MM.1S (cell line): Measurements from ENCODE around the gene ABCG4.

ENCODE experiments used
- DNase-seq: peaks from one replicate; pipeline ENCODE4 v3.0.0-alpha.2; 2015
- H2AFZ ChIP-seq: fragments of 300-600 bp; sonication (generic); 2 replicates; pipeline ENCODE4 v1.6.0; 2016; ENCODE audit warnings: antibody characterized with exemption, low read length
- H3F3A ChIP-seq: fragments of 300-600 bp; sonication (generic); 2 replicates; pipeline ENCODE4 v1.6.1; 2016; ENCODE audit warnings: mild to moderate bottlenecking, antibody characterized with exemption, low read length, moderate library complexity, mixed read lengths; ENCODE audit not compliant: insufficient read depth
- H3K27ac ChIP-seq: fragments of 300-600 bp; sonication (generic); 2 replicates; pipeline ENCODE4 v1.5.1; 2016; ENCODE audit warnings: mild to moderate bottlenecking, low read length
- H3K27me3 ChIP-seq: fragments of 300-600 bp; sonication (generic); replicated peaks from 2 replicates; pipeline ENCODE4 v1.6.0; 2016; ENCODE audit warnings: low read length; ENCODE audit not compliant: insufficient read depth
- H3K36me3 ChIP-seq: fragments of 300-600 bp; sonication (generic); replicated peaks from 2 replicates; pipeline ENCODE4 v1.6.1; 2016; ENCODE audit warnings: mild to moderate bottlenecking, low read length, mixed read lengths; ENCODE audit not compliant: insufficient read depth
- H3K4me1 ChIP-seq: fragments of 300-600 bp; sonication (generic); 2 replicates; pipeline ENCODE4 v1.6.1; 2016; ENCODE audit warnings: low read length, mixed read lengths
- H3K4me2 ChIP-seq: fragments of 300-600 bp; sonication (generic); 2 replicates; pipeline ENCODE4 v1.6.0; 2016; ENCODE audit warnings: low read depth, low read length
- H3K4me3 ChIP-seq: fragments of 300-600 bp; sonication (generic); 2 replicates; pipeline ENCODE4 v1.5.1; 2016; ENCODE audit warnings: low read length, mixed read lengths
- H3K79me2 ChIP-seq: fragments of 300-600 bp; sonication (generic); 2 replicates; pipeline ENCODE4 v1.6.1; 2016; ENCODE audit warnings: mixed run types, low read length, mixed read lengths
- H3K9ac ChIP-seq: fragments of 300-600 bp; sonication (generic); 2 replicates; pipeline ENCODE4 v1.6.1; 2016; ENCODE audit warnings: low read length, mixed read lengths
- H3K9me2 ChIP-seq: fragments of 300-600 bp; sonication (generic); replicated peaks from 2 replicates; pipeline ENCODE4 v1.6.1; 2016; ENCODE audit warnings: mild to moderate bottlenecking, low read length, mixed read lengths; ENCODE audit not compliant: insufficient read depth
- H3K9me3 ChIP-seq: fragments of 300-600 bp; sonication (generic); replicated peaks from 2 replicates; pipeline ENCODE4 v1.6.1; 2016; ENCODE audit warnings: mild to moderate bottlenecking, low read length, mixed read lengths; ENCODE audit not compliant: insufficient read depth
- H4K20me1 ChIP-seq: fragments of 300-600 bp; sonication (generic); 2 replicates; pipeline ENCODE4 v1.6.1; 2016; ENCODE audit warnings: mild to moderate bottlenecking, low read length, moderate library complexity, mixed read lengths; ENCODE audit not compliant: insufficient read depth
- EZH2 ChIP-seq: fragments of 300-600 bp; sonication (generic); optimal IDR thresholded peaks from 2 replicates; pipeline ENCODE3; 2017; ENCODE audit warnings: low read depth, mild to moderate bottlenecking, antibody characterized with exemption, low read length, mixed read lengths
- EZH2phosphoT487 ChIP-seq: fragments of 300-600 bp; sonication (generic); IDR thresholded peaks from 2 replicates; pipeline ENCODE4 v1.6.1; 2018; ENCODE audit warnings: antibody characterized with exemption, low read length
- TF ChIP-seq, protein P1 (sequence below): fragments of 300-600 bp; sonication (generic); IDR thresholded peaks from 2 replicates; pipeline ENCODE4 v1.5.1; 2016; ENCODE audit warnings: antibody characterized with exemption, low read length, mixed read lengths

Gene ABCG4

GRCh38 chr11:119113716-119114115 is 35.1 kb upstream of the ABCG4 start:
- no peak for TF ChIP-seq EZH2phosphoT487
- TF ChIP-seq, protein P1, sequence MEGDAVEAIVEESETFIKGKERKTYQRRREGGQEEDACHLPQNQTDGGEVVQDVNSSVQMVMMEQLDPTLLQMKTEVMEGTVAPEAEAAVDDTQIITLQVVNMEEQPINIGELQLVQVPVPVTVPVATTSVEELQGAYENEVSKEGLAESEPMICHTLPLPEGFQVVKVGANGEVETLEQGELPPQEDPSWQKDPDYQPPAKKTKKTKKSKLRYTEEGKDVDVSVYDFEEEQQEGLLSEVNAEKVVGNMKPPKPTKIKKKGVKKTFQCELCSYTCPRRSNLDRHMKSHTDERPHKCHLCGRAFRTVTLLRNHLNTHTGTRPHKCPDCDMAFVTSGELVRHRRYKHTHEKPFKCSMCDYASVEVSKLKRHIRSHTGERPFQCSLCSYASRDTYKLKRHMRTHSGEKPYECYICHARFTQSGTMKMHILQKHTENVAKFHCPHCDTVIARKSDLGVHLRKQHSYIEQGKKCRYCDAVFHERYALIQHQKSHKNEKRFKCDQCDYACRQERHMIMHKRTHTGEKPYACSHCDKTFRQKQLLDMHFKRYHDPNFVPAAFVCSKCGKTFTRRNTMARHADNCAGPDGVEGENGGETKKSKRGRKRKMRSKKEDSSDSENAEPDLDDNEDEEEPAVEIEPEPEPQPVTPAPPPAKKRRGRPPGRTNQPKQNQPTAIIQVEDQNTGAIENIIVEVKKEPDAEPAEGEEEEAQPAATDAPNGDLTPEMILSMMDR = no peak
- no peak for TF ChIP-seq EZH2
- Histone ChIP-seq H3F3A (0 out of 2 replicates have a peak, but pooled peaks cover 5% of the 10 kb centered on the region), H3K79me2 (peaks cover 23% of the 10 kb centered on the region), H3K4me2 (no peak overlapping the region), H3K27ac (no peak overlapping the region), H3K4me1 (peaks cover 6% of the 10 kb centered on the region), H4K20me1 (no peaks in the 10 kb centered on the region), H2AFZ (no peak overlapping the region), H3K27me3 (no peaks in the 10 kb centered on the region), H3K4me3 (no peak overlapping the region), H3K9me3 (no peaks in the 10 kb centered on the region), H3K36me3 (peaks cover 9% of the 10 kb centered on the region; the same call in 1 of the 2 replicates), H3K9me2 (no peaks in the 10 kb centered on the region), H3K9ac (no peak overlapping the region)
- no peak for DNase-seq

DNA sequence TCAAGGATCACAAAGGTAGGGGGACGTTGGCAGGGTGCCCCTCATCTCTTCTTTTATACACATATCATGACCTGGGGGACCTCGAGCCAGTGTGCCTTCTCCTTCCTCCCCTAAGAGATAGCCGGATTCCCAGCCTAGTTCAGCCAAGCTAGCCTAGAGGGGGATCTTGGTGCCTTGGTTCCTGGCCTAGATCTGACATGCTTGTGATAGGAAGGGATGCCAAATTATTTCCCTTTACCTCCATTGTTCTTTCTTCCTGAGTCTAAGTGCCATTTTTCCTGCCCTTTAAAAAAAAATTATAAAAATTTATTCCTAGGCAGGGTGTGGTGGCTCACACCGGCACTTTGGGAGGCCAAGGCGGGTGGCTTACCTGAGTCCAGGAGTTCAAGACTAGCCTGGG is 34.5 kb upstream of the ABCG4 start:
- no peaks in the 10 kb centered on the region for H3K27me3 ChIP-seq
- no peaks in the 10 kb centered on the region for H3K9me2 ChIP-seq
- 0 out of 2 replicates have a peak, but pooled peaks cover 5% of the 10 kb centered on the region for H3F3A ChIP-seq
- H3K4me2 ChIP-seq = no peak overlapping the region
- no peak overlapping the region for H3K9ac ChIP-seq
- TF ChIP-seq EZH2 (no peak), EZH2phosphoT487 (no peak)
- TF ChIP-seq, protein P1 = no peak
- H3K9me3 ChIP-seq = no peaks in the 10 kb centered on the region
- no peak overlapping the region for H3K27ac ChIP-seq
- H3K4me3 ChIP-seq = no peak overlapping the region
- H3K4me1 ChIP-seq = no peaks in the 10 kb centered on the region
- H3K79me2 ChIP-seq = peaks cover 17% of the 10 kb centered on the region
- H2AFZ ChIP-seq = no peak overlapping the region
- DNase-seq = no peak
- H3K36me3 ChIP-seq = peaks cover 9% of the 10 kb centered on the region; the same call in 1 of the 2 replicates
- no peaks in the 10 kb centered on the region for H4K20me1 ChIP-seq

DNA sequence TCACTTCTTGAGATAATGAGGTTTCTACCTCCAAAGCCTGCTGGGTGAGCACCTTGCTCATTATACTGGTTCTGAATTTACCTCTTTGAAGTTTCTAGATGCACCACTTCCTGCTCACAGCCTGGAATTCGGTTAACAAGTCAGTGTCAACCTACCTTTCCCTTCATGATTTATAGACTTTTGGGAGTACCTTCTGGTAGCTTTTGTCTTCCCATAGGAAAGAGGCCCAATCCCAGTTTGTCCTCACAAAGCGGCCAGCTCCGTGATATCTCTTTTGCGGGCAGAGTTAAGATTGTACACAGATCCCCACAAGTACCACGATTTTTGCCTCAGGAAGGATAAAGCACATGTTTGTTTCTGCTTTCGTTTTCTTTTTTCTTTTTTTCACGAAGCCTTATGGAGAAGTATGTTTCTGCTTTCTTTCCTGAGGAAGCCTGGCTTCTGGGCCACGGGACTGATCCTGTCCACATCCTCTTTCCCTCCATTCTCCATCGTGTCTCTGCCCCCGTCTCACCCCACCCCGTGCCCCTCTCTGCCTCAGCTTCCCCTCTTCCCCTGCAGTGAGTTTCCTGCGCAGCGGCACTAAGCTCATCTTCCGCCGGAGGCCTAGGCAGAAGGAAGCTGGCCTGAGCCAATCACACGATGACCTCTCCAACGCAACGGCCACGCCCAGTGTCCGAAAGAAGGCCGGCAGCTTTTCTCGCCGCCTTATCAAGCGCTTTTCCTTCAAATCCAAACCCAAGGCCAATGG is 33.2 kb upstream of the ABCG4 start:
- TF ChIP-seq, protein P1 = no peak
- TF ChIP-seq EZH2 (no peak), EZH2phosphoT487 (no peak)
- H3K27ac ChIP-seq = no peak overlapping the region
- H4K20me1 ChIP-seq = no peaks in the 10 kb centered on the region
- H3K4me3 ChIP-seq = no peak overlapping the region
- peaks cover 9% of the 10 kb centered on the region; the same call in 1 of the 2 replicates for H3K36me3 ChIP-seq
- H3K9me2 ChIP-seq = no peaks in the 10 kb centered on the region
- no peak for DNase-seq
- H3K4me1 ChIP-seq = peaks cover 5% of the 10 kb centered on the region; the same call in 1 of the 2 replicates
- peaks cover 10% of the 10 kb centered on the region; the same call in 1 of the 2 replicates for H3F3A ChIP-seq
- H2AFZ ChIP-seq = no peak overlapping the region
- no peaks in the 10 kb centered on the region for H3K27me3 ChIP-seq
- peaks cover 4% of the 10 kb centered on the region; the same call in 1 of the 2 replicates for H3K79me2 ChIP-seq
- H3K9me3 ChIP-seq = no peaks in the 10 kb centered on the region
- H3K4me2 ChIP-seq = no peak overlapping the region
- H3K9ac ChIP-seq = no peak overlapping the region
